HG03439 (cell line): ENCODE data around the gene GUCY2D.
"Not testable (repeated sequence)": the region's sequence is repeated elsewhere in the genome, so short reads cannot be mapped to it uniquely, and the experiment has no call there.

Source experiments
- ATAC-seq: cut with Tn5 transposase; IDR thresholded peaks from one replicate; pipeline ENCODE4 v1.9.1; 2021; ENCODE audit warnings: mild to moderate bottlenecking, moderate library complexity; ENCODE audit not compliant: unreplicated experiment

The GUCY2D gene

GRCh38 chr17:8015957-8016631 lies 13.7 kb downstream of the GUCY2D start:
- no peak for ATAC-seq

- no peak for ATAC-seq
These were observed 14.4 kb downstream of the GUCY2D start for GRCh38 chr17:8016632-8017424.

DNA sequence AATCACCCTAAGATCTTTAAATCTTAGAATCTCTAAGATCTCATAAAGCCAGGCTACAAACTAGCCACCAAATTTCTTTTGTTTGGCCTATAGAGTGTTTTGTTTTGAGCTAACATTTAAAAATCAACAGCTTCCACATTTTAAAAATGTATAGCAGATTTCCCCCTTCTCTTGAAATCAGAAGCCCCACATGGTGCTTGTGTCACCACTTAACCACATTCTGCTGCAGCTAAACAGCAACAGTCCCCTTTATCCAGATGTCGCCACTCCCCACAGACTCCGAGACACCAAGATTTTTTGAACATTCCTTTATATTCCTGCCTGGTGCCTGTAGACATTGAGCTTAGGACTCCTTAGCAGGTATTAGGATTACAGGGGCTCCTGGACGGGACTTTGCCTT lies 16.0 kb downstream of the GUCY2D start:
- ATAC-seq: no peak

DNA sequence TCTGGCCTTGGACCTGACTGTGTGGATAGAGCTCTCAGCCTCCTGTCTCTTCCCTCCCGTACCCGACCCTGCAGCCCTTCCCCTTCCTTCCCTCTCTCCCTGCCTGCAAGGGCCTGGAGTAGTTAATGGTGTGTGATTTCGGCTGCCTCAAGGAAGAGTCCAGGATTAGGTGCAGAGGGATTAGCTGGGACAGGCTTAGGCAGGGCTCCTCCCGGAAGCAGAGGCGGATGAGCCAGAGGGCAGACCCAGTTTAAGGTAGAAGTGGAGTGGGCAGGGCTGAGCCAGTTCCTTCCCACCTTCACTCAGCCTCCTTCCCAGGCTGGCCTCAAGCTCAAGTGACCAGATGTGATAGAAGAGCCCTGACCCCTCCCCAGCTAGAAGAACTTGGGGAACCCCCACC lies 16.8 kb downstream of the GUCY2D start:
- no peak for ATAC-seq

DNA sequence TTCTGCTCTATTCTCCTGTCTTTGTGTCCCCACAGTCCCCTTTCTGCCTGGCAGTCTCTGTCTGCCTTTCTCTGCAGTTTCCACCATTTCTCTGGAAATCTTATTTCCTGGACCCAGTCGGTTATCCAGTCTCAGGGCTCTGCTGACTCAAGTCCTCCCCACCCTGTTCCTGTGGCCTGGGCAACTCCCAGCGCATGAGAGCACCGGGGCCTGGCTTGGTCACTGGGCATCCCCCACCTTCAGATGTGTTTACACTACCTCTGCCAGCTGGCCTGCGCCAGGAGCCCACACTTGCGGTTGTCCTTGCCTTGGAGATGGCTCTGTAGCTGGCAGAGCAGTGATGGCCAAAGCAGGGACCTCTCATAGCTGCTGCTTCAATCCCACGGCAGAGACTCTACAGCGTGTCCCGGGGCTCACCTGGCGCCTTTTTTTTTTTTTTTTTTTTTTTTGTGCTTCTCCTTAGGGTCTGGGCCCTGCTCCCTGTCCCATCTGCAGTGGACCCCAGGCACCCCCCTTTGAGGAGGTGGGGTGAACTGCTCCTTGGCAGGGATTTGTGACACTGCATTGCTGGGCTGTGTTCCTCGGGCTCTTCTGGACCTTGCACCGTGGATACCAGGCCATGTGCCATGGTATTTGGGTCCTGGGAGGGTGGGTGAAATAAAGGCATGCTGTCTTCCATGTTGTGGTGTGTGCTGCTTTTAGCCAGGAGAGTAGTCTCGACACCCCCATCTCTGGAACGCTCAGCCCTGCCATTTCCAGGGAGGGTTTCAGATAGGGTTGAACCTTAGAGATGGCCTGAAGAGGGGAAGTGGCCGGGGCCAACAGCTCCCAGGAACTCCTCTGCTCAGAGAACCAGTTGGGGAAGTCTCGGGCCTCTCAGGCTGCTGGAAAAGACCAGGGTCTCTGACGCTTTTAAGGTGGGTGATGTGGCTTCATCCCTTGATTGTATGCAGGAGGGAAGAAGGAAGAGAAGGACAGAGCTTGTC lies 17.5 kb downstream of the GUCY2D start:
- ATAC-seq: no peak

GRCh38 chr17:8020776-8021564 lies 18.6 kb downstream of the GUCY2D start:
- ATAC-seq: no peak

DNA sequence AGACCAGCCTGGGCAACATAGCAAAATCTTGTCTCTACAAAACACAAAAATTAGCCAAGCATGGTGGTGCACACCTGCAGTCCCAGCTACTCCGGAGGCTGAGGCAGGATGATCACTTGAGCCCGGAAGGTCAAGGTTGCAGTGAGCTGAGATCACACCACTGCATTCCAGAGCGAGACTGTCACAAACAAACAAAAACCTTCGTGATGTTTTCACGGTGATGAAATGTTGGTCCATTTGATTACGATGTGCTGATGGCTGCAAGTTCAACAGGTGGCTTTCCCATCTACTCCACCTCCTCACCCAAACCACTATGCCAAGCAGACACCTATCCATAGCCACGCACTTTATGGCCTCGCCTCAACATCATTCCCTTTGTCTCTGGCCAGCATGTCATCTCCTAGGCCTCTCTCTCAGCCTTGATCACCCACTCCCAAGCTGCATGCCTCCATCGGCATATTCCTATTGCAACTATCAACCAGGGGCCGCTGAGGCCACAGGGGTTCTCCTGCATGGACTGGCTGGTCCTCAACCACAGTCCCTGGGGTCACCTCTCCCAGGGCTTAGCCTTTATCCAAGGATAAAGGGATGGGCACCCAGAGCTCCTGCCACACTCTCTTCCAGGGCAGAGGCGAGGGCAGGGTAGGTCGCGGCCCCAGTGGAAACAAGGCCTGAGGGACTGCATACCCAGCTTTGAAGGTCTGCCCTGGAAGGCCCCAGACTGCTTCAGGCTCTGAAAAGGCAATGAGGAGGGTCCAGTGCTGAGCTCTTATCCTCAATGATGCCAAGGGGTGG lies 19.3 kb downstream of the GUCY2D start:
- ATAC-seq: no peak

GRCh38 chr17:8022360-8023003 lies 20.1 kb downstream of the GUCY2D start:
- ATAC-seq: no peak

DNA sequence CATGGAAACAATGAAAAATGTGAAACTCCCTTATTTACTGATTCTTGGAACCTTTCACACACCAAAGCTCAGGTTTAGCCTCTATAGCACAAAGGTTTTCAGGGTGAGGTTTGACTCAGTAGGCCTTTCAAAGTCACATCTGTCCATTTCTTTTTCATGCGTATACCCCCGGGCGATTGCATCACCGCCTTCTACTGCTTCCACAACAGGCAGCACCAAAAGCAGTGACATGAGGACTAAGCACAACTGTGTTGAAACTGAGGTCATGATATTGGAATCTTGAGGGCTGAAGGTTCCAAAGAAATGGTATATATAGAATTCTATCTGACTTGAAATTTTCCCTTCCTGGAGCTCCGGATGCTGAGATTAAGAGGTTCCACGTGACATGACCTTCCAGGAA lies 21.7 kb downstream of the GUCY2D start:
- ATAC-seq: not testable (repeated sequence)

DNA sequence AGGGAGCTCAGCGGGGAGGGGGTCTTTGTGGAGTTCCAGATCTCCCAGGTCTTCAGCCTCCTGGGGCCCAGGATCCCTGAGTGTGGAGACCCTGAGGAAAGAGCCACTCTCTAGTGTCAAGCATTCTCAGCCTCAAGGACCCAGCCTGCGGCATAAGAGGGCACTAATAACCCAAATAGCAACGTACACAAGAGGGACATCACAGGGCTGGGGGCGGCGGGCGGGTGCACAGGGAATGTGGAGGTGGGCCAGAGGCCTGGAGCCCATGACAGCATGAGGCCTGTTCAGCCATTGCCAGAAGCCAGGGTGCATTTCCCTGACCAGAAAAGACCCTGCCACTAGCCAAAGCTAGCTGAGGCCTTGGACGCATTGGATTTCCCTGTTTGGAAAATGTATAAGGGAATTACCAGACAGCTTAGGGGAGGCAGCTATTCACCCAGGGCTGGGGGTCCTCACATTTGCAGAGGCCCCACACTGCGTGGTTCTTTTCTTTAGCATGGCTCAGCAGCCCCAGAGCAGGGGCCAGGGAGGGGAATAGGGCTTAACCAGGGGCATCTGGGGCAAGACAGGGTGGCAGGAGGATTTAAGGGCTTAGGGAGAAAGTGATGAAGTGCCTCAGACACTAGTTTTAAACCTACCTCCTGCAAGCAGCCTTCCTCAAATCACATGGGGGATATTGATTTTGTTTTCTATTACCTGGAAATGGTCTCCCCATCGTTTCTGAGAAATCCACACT lies 22.9 kb downstream of the GUCY2D start:
- no peak for ATAC-seq

DNA sequence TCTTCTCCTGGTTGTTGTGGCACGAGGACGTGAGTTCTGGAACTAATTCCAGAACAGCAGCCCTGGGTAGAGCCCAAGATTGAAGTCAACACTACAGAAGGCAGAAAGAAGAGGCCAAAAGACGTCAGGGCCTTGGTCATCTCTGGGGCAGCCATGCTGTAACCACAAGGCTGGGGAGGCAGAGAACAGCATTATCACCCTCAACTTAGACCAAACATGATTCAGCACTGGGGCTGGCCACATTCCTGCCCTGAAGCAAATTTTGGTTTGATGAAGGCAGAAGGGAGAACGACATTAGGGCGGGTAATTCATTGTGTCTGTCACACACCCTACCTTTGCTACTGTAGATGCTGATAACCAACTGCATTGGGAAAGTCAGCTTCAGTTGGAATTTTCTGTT lies 26.7 kb downstream of the GUCY2D start:
- no peak for ATAC-seq

DNA sequence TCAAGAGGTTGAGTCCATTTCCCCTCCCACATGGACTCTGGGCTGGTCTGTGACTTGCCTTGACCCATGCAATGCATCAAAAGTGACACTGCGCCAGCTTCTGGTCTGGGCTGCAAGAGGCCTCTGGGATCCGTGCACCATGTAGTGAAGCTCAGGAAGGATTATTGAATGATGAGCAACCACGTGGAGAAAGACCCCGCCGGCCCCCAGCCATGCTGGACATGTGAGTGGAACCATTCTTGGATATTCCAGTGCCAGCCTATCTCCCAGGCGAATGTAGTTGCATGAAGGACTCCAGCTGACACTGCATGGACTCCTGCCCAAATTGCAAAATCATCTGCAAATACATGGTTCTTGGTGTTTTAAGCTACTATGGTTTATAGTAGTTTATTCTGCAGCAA lies 28.8 kb downstream of the GUCY2D start:
- no peak for ATAC-seq

- ATAC-seq: no peak
These were observed 29.5 kb downstream of the GUCY2D start for GRCh38 chr17:8031950-8032349.

DNA sequence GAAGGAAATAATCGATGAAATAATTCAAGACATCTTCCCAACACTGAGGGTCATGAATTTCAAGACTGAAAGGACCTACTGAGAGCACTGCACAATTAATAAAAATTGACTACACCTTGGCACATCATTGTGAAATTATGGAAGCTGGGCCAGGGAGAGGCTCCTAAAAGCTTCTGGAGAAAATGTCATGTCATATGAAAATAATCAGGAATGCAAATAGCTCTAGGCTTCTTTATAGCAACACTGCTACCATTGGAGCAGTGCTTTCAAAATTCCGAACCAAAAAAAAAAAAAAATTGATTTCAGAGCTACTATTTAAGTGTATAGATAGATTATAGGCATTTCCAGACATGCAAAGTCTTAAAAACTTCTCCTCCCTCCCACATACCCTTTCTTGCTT lies 30.0 kb downstream of the GUCY2D start:
- no peak for ATAC-seq

DNA sequence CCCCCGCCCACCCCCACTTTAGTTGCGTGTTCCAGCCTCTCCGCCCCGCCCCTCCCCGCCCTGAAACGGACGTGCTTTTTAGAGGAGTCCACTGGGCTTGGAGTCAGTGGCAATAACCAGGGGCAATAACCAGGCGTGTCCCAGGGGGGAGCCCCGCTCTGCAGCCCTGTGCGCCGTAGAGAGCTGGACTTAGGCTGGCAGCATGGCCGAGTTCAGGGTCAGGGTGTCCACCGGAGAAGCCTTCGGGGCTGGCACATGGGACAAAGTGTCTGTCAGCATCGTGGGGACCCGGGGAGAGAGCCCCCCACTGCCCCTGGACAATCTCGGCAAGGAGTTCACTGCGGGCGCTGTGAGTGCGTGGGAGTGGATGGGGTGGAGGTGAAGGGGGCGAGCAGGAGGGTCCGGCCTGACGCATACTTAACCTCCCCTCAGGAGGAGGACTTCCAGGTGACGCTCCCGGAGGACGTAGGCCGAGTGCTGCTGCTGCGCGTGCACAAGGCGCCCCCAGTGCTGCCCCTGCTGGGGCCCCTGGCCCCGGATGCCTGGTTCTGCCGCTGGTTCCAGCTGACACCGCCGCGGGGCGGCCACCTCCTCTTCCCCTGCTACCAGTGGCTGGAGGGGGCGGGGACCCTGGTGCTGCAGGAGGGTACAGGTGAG lies 36.7 kb downstream of the GUCY2D start, which contains the start of gene ALOX15B:
Gene ALOX15B (plus strand): TSS at position 106 of the 657 bp plus-strand sequence. CDS start 97 bp downstream, at position 203.
- ATAC-seq: no peak

- ATAC-seq: no peak
These were observed 37.3 kb downstream of the GUCY2D start for GRCh38 chr17:8039611-8040168.

- no peak for ATAC-seq
These were observed 39.0 kb downstream of the GUCY2D start for GRCh38 chr17:8041249-8041928.
